Lung microvascular endothelial cell (primary cell): ENCODE results near the gene PTCRA. TPM values are rescaled to one million over a fixed set of nuclear protein-coding genes. Genes with fewer than 3 reads are reported as not detected.
A peak's percentile ranks its signal among the peaks of the same experiment; 100 is the strongest.

Source experiments
- DNase-seq, 2 donors: peaks; one replicate each; pipeline versions ENCODE4 v3.0.0 to v3.0.0-alpha.2; 2010; ENCODE audit warnings: low read depth in 2 of 2
- total RNA-seq: library from RNA; depleted of rRNA; stranded (reverse); fragments of >200 nt; gene quantifications from 2 replicates; pipeline ENCODE4 v1.2.1, GENCODE V29; 2014

The PTCRA gene
- total RNA-seq, 1 donor from 2014 or later: not detected

- peak; percentile 41 to 60 for DNase-seq
Observed at GRCh38 chr6:42970871-42971612, 55.2 kb downstream of the PTCRA start.

- no peak for DNase-seq
Observed at GRCh38 chr6:42971746-42972327, 56.0 kb downstream of the PTCRA start.

- no peak for DNase-seq
Observed at GRCh38 chr6:42973926-42974325, 58.1 kb downstream of the PTCRA start.

DNA sequence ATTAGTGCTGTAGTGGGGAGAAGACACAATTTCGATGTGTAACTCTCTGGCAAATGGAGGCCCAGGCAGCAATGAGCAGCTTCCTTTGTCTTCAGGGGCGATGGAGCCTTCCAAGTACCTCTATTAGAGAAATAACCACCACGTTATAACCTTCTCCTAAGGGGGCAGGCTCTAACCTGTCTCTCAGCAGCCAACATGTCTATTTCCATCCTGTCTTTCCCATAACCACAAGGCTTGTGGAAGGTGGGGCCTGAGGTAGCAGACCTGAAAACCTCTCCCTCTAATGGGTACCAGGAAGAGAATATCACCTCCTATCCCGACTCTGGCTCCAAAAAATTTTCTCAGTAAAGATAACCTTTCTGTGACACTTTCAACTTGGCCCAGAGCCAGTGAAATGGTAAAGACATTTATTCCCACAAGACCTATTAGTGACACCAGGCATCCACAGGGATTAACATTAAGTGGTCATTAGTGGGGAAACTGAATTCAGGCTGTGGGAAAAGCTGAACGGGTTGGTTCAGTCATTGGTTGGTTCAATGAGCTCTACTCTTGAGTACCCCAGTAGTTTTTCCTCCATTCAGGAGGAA is 59.2 kb downstream of the PTCRA start:
- DNase-seq: no peak

Other genes with a start within 250 kb of the PTCRA start
- gene PRPH2, start 193.5 kb upstream of the PTCRA start, total RNA-seq: 0.44 and 0.60 TPM in 2 replicates
- gene TBCC, start 169.9 kb upstream of the PTCRA start, total RNA-seq: 26.4 and 35.5 TPM in 2 replicates
- 2.8 and 5.6 TPM in 2 replicates for gene BICRAL, start 134.0 kb upstream of the PTCRA start, total RNA-seq
- 76.5 and 91.5 TPM in 2 replicates for gene RPL7L1, start 36.4 kb upstream of the PTCRA start, total RNA-seq
- 16.6 and 38.1 TPM in 2 replicates for gene CNPY3, start 13.4 kb downstream of the PTCRA start, total RNA-seq
- under 0.01 TPM in 1 of 2 replicates, not detected in the other for gene GNMT, start 44.7 kb downstream of the PTCRA start, total RNA-seq
- 6.3 and 19.2 TPM in 2 replicates for gene PEX6, start 63.1 kb downstream of the PTCRA start, total RNA-seq
- gene PPP2R5D, start 68.5 kb downstream of the PTCRA start, total RNA-seq: 19.2 and 22.0 TPM in 2 replicates
- gene MEA1, start 97.9 kb downstream of the PTCRA start, total RNA-seq: 33.3 and 47.0 TPM in 2 replicates
- 104 and 126 TPM in 2 replicates for gene KLHDC3, start 98.2 kb downstream of the PTCRA start, total RNA-seq
- 58.9 and 64.9 TPM in 2 replicates for gene RRP36, start 105.6 kb downstream of the PTCRA start, total RNA-seq
- gene CUL7, start 137.8 kb downstream of the PTCRA start, total RNA-seq: 15.0 and 19.4 TPM in 2 replicates
- gene MRPL2, start 143.4 kb downstream of the PTCRA start, total RNA-seq: 9.4 and 11.3 TPM in 2 replicates
- gene KLC4, start 143.6 kb downstream of the PTCRA start, total RNA-seq: 13.1 and 19.2 TPM in 2 replicates
- 17.2 and 26.8 TPM in 2 replicates for gene PTK7, start 160.3 kb downstream of the PTCRA start, total RNA-seq